Measurements from ENCODE around the gene CELA2B. TPM values are rescaled to one million over a fixed set of nuclear protein-coding genes. Genes with fewer than 3 reads are reported as not detected.
"Not testable (repeated sequence)": the region's sequence is repeated elsewhere in the genome, so short reads cannot be mapped to it uniquely, and the experiment has no call there.

CELA2B gene
- total RNA-seq, 3 donors from 2014 or later = not detected

DNA sequence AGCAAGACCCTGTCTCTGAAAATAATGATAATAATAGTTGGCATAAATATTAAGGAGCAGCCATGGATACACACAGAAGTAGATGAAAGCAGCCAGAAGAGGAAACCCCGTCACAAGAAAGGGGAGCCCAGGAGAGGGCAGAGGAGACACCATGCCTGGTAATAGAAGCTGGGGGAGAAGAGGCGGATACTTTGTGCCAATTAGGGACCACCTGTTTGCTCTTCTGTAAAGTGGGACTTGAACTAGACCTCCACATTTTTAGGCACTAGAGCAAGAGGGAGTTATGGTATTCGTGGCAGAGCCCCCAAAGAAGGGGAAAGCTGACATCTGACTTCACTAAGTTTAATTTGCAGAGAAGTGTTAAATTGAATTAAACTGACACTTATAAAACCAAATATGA is 12.5 kb downstream of the CELA2B start:
- no peaks in the 10 kb centered on the region for H3K9me3 ChIP-seq
- TF ChIP-seq, protein P1, sequence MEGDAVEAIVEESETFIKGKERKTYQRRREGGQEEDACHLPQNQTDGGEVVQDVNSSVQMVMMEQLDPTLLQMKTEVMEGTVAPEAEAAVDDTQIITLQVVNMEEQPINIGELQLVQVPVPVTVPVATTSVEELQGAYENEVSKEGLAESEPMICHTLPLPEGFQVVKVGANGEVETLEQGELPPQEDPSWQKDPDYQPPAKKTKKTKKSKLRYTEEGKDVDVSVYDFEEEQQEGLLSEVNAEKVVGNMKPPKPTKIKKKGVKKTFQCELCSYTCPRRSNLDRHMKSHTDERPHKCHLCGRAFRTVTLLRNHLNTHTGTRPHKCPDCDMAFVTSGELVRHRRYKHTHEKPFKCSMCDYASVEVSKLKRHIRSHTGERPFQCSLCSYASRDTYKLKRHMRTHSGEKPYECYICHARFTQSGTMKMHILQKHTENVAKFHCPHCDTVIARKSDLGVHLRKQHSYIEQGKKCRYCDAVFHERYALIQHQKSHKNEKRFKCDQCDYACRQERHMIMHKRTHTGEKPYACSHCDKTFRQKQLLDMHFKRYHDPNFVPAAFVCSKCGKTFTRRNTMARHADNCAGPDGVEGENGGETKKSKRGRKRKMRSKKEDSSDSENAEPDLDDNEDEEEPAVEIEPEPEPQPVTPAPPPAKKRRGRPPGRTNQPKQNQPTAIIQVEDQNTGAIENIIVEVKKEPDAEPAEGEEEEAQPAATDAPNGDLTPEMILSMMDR (IDR thresholded peaks at IDR 0.05) = no peak
- intact Hi-C loops (cut with DNase I, micrococcal nuclease) = no loop called here
- no peaks in the 10 kb centered on the region for H3K36me3 ChIP-seq (ENCODE audit: low read depth)
- H3K4me1 ChIP-seq (ENCODE audit: low read depth) = no peaks in the 10 kb centered on the region
- H3K4me3 ChIP-seq = no peak overlapping the region
- DNase-seq (no peak), ATAC-seq (no peak)

GRCh38 chr1:15489052-15489736 is 13.3 kb downstream of the CELA2B start:
- ATAC-seq (no peak), DNase-seq (no peak)
- no peaks in the 10 kb centered on the region for H3K4me1 ChIP-seq (ENCODE audit: low read depth)
- intact Hi-C loops (cut with DNase I, micrococcal nuclease) = no loop called here
- H3K36me3 ChIP-seq (ENCODE audit: low read depth) = peaks cover 5% of the 10 kb centered on the region
- H3K4me3 ChIP-seq = no peak overlapping the region
- no peaks in the 10 kb centered on the region for H3K9me3 ChIP-seq
- TF ChIP-seq, protein P1 (IDR thresholded peaks at IDR 0.05) = no peak

DNA sequence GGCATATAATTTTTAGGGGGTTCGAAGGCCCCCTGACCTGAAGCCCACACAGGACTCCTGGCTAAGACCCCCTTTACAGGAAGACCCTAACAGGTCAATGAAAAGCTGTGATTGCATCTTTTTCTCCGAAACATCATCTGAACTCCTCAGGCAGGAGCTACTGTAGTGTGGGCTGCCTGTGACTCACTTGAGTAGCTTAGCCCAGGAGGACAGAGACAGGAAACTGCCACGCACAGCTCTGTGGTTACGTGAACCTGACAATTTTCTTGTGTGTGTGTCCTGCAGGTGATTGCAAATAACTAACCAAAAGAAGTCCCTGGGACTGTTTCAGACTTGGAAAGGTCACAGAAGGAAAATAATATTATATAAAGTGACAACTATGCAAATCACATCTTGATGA is 15.1 kb downstream of the CELA2B start:
- H3K36me3 ChIP-seq (ENCODE audit: low read depth); H3K9me3 ChIP-seq; intact Hi-C loops (cut with DNase I, micrococcal nuclease); ATAC-seq; DNase-seq; H3K4me3 ChIP-seq; H3K4me1 ChIP-seq (ENCODE audit: low read depth): not testable (repeated sequence)

GRCh38 chr1:15492596-15492995 is 16.7 kb downstream of the CELA2B start:
- Histone ChIP-seq H3K9me3 (no peaks in the 10 kb centered on the region), H3K4me3 (no peak overlapping the region), H3K36me3 (ENCODE audit: low read depth) (peaks cover 5% of the 10 kb centered on the region), H3K4me1 (ENCODE audit: low read depth) (no peaks in the 10 kb centered on the region)
- DNase-seq (no peak), ATAC-seq (no peak)
- TF ChIP-seq, protein P1 (IDR thresholded peaks at IDR 0.05) = no peak
- intact Hi-C loops (cut with DNase I, micrococcal nuclease) = no loop called here

GRCh38 chr1:15493869-15494390 is 18.0 kb downstream of the CELA2B start:
- no peak overlapping the region for H3K4me3 ChIP-seq
- no peaks in the 10 kb centered on the region for H3K4me1 ChIP-seq (ENCODE audit: low read depth)
- peaks cover 5% of the 10 kb centered on the region for H3K9me3 ChIP-seq
- TF ChIP-seq, protein P1 (IDR thresholded peaks at IDR 0.05) = no peak
- intact Hi-C loops (cut with DNase I, micrococcal nuclease) = no loop called here
- ATAC-seq (no peak), DNase-seq (no peak)
- H3K36me3 ChIP-seq (ENCODE audit: low read depth) = peaks cover 5% of the 10 kb centered on the region

- intact Hi-C loops (cut with DNase I, micrococcal nuclease) = no loop called here
- H3K4me3 ChIP-seq = no peak overlapping the region
- DNase-seq = no peak
- H3K9me3 ChIP-seq = peaks cover 5% of the 10 kb centered on the region
- ATAC-seq = no peak
- H3K36me3 ChIP-seq (ENCODE audit: low read depth) = no peaks in the 10 kb centered on the region
- TF ChIP-seq, protein P1 (IDR thresholded peaks at IDR 0.05) = no peak
- no peaks in the 10 kb centered on the region for H3K4me1 ChIP-seq (ENCODE audit: low read depth)
Observed at GRCh38 chr1:15500184-15501178, 24.6 kb downstream of the CELA2B start.
